MG63 (cell line): ENCODE measurements around the gene SRGAP2C. TPM values are rescaled to one million over a fixed set of nuclear protein-coding genes. Genes with fewer than 3 reads are reported as not detected.
"Not testable (repeated sequence)": the region's sequence is repeated elsewhere in the genome, so short reads cannot be mapped to it uniquely, and the experiment has no call there.

Experiments used
- DNase-seq: peaks from one replicate; pipeline ENCODE4 v3.0.0-alpha.2; 2020
- H3K27me3 ChIP-seq: fragments of 250-450 bp; sonication (Bioruptor Pico); 2 replicates; pipeline ENCODE4 v1.5.1; 2020; ENCODE audit warnings: mild to moderate bottlenecking, moderate library complexity
- H3K36me3 ChIP-seq: fragments of 250-450 bp; sonication (Bioruptor Pico); 2 replicates; pipeline ENCODE4 v1.5.1; 2020; ENCODE audit warnings: mild to moderate bottlenecking, moderate library complexity
- H3K4me3 ChIP-seq: fragments of 250-450 bp; sonication (Bioruptor Pico); 2 replicates; pipeline ENCODE4 v1.5.1; 2020; ENCODE audit warnings: mild to moderate bottlenecking, moderate library complexity
- H3K9me3 ChIP-seq: fragments of 250-450 bp; sonication (Bioruptor Pico); 2 replicates; pipeline ENCODE4 v1.5.1; 2020; ENCODE audit warnings: mild to moderate bottlenecking, moderate library complexity
- total RNA-seq: library from RNA; depleted of rRNA; stranded (reverse); fragments of >200 nt; shearing (Covaris generic); gene quantifications from 2 replicates; pipeline ENCODE4 v1.2.3, GENCODE V29; 2014; ENCODE audit warnings: low replicate concordance

SRGAP2C gene
- total RNA-seq, 1 experiment from 2014 or later, result 9.7 TPM

DNA sequence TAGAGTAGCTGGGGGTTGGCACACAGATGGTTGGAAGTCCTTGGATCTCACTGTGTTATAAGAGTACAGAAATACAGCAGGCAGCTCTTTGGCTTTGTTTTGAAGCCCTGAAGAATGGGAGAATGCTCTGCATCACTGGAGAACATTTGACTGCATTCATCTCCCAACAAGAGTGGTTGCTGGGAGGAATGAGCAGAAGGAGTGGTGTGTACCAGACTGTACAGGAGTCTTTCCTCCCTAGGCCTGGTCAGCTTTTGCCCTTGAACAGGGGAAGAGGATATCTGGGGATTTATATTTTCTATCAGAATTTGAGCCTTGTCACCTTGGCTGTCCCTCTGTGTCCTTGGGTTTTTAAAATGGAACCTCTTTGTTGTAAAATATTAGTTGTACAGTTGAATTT, 69.8 kb downstream of the SRGAP2C start:
- H3K4me3 ChIP-seq, H3K9me3 ChIP-seq, H3K36me3 ChIP-seq, DNase-seq, H3K27me3 ChIP-seq: not testable (repeated sequence)

DNA sequence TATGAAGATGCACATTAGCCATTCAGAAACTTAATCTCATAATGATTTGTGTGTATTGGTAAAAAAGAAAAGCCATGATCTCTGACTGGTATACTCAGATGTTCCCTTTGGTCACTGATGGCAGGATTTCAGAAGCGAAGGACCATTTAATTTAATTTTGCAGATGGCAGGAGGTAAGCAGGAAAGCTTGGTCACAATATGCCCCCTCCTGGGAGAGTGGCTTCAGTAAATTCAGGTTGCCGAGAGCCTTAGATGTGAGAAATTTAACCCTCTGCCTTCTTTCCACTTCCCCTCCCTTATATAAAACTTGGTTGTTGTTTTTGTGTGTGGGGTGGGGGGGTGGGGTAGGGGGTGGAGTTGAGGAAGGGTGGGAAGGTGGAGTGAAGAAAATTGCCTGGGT, 72.9 kb downstream of the SRGAP2C start:
- not testable (repeated sequence) for H3K27me3 ChIP-seq, DNase-seq, H3K9me3 ChIP-seq, H3K36me3 ChIP-seq, H3K4me3 ChIP-seq

DNA sequence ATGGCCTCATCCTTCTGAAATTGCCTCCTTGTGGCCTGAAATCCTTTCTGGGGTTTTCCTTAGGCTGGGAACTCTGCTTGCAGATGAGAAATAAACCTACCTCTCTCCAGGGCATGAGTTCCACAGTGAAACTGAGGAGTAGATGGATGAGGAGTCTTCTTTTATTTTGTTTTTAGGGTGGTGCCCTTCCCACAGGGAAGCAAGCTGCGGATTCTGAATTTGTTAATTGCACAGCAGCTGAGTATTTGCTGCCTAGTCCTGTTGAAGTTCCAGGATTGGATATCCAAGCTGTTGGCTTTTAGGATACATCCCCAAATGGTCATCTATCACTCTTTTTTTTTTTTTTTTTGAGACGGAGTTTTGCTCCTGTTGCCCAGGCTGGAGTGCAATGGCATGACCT, 73.4 kb downstream of the SRGAP2C start:
- not testable (repeated sequence) for H3K36me3 ChIP-seq, H3K9me3 ChIP-seq, H3K4me3 ChIP-seq, H3K27me3 ChIP-seq, DNase-seq

DNA sequence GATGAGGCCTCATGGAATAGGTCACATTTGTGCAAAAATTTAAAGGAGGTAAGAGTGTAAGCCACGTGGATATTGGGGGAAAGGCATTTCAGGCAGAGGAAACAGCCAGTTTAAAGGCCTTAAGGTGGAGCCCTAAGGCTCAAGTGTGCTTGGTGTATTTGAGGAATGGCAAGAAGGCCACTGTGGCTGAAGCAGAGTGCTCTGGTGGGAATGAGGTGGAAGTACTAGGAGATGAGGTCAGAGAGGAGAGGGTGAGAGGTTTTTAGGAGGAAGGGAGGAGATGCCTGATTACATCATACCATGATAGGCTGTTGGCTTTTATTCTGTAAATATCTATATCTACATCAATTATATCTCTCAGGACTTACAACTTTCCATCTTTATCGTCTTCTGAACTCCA, 75.4 kb downstream of the SRGAP2C start:
- H3K27me3 ChIP-seq, DNase-seq, H3K9me3 ChIP-seq, H3K4me3 ChIP-seq, H3K36me3 ChIP-seq: not testable (repeated sequence)

DNA sequence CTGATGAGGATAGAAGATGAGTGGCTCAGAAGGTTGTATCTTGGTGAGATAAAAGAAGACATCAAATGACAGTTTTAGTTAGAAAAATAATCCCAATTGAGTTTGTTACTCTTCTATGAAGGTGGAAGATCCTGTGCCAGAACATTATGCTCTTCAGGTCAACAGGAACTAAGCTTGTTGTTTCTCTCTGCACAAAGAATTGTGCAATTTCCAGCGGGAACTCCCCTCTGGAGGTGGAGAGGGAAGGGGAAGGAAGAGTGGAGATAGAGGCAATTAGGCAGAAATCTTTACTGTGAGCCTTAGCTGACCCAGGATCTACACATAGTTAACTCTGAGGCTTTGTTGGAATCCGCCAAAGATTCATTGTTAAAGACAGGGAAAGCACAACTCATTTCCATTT, 77.4 kb downstream of the SRGAP2C start:
- not testable (repeated sequence) for H3K4me3 ChIP-seq, H3K27me3 ChIP-seq, H3K36me3 ChIP-seq, H3K9me3 ChIP-seq, DNase-seq

DNA sequence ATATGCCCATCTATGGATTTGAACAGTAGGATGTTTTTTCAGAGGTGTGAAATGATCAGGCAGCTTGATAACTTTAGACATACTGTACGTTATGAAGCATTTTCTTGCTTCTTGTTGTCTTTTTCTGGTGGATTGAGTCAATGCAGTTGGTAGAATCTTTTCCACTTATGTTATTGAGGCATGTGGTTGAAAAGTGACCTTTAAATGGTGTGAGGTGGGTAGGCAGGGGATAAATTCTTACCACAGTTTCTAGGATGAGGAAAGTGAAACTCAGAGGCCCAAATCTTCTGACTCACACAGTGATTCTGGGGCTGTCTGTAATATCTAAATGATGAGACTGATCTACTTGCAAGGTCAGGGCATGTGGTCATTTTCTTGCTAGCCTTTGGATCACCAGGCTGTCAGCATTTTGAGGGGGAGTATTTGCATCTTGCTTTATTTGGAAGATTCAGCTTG, 79.0 kb downstream of the SRGAP2C start:
- not testable (repeated sequence) for H3K36me3 ChIP-seq, H3K9me3 ChIP-seq, H3K4me3 ChIP-seq, H3K27me3 ChIP-seq
- DNase-seq, result peak; percentile 10

DNA sequence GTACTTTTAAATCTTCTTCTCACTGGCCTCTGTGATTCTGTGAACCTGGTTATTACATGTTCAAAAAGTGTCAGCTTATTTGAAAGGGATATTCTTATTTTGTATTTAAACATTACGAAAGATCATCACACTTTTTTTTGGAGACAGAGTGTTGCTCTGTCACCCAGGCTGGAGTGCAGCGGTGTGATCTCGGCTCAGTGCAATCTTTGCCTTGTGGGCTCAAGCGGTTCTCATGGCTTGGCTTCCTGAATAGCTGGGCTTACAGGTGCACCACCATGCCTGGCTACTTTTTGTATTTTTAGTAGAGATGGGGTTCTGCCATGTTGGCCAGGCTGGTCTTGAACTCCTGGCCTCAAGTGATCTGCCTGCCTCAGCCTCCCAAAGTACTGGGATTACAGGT, 82.3 kb downstream of the SRGAP2C start:
- not testable (repeated sequence) for DNase-seq, H3K9me3 ChIP-seq, H3K27me3 ChIP-seq, H3K4me3 ChIP-seq, H3K36me3 ChIP-seq

DNA sequence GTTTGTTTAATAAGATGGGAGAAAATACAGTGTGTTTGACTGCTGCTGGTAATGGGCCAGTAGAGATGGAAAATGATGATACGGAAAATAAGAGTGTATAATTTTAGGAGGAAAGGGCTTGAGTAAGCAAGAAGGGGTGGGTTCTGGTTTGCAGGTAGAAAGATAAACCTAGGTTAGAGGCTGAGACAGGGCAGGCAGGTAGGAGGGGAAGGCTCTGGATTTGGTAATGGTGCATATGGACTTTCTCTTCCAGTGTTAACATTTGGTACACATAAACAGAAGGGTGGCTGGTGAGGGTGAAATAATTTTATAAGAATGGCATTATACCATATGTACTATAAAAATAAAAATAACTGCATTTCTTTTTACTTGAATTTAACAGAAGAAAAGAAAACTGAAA, 84.5 kb downstream of the SRGAP2C start:
- not testable (repeated sequence) for H3K36me3 ChIP-seq, DNase-seq, H3K4me3 ChIP-seq, H3K9me3 ChIP-seq, H3K27me3 ChIP-seq

DNA sequence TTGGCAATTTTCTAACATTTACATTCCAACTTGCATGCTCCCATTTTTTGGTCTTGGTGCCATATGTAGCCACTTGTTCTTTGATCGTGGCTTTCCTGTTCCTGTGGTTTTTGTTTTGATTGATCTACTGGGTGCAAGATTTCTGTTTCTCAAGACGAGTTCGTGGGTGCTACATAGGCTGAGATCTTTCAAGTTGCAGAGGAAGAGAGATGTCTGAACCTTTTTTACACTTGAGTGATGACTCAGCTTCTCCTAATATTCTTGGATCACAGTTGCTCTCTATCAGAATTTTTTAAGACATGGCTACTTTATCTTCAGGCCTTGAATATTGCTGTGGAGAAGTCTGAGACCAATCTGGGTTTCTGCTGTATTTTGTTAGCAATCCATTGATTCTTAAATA, 85.2 kb downstream of the SRGAP2C start:
- H3K4me3 ChIP-seq, H3K9me3 ChIP-seq, DNase-seq, H3K36me3 ChIP-seq, H3K27me3 ChIP-seq: not testable (repeated sequence)

DNA sequence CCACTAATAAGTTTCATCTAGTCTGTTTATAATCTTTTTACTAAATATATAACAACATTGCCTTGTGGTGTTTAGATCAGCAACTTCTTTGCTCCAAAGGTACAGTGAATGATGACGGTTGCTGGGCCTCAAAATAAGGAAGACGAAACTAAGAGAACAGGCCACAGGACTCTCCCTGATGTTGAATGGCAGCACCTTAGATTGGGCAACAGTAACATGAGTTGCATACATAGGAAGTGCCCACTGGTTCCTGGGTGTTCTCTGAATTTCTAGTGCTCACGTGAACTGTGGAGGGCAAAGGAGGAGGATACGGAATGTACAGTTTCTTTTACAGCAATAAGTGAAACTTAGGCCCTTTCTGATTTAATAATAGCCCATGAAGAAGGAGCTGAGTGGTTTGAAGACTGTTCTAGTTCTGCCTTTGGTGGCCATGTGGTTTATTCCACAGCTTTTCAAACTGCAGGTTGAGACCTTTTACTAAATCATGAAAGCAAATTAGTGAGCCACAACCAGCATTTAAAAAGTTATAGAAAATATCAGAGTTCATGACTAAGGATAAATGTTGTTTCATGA, 86.5 kb downstream of the SRGAP2C start:
- H3K9me3 ChIP-seq, DNase-seq, H3K4me3 ChIP-seq, H3K27me3 ChIP-seq, H3K36me3 ChIP-seq: not testable (repeated sequence)

DNA sequence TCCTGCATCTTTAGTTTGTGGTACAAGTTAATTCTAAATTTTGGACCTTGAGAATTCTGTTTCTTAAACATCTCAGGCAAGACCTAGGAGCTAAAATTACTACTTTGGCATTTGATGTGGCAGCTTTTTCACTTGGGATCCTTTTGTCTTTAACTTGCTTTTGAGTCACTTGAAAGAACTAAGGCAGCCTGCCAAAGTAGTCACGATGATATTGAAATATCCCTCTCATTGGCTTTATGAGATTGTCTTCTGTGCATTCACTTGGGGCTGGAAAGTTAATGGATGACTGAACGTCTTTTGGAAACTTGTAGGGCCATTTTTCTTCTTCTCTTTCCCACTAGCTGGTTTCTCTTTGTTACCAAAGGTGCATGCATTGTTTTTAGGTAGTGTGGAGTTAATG, 90.7 kb downstream of the SRGAP2C start:
- H3K9me3 ChIP-seq, H3K36me3 ChIP-seq, DNase-seq, H3K4me3 ChIP-seq, H3K27me3 ChIP-seq: not testable (repeated sequence)

DNA sequence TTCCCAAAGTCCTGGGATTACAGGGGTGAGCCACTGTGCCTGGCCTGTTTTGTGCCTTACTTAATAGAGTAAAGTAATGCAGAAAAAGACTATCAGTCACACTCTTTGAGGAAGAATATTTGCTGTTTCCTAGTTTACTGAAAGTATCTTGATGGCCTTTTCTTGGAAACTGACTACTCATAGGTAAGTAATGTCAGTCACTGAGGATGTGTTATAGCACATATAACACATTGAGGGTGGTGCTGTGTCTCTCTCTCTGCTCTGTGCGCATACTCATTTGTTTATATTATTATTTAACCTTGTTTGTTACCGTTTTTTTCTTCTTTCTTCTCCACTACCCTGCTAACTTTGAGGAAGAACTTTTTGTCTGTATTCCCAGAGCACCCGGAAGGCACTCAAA, 93.4 kb downstream of the SRGAP2C start:
- not testable (repeated sequence) for H3K4me3 ChIP-seq, H3K27me3 ChIP-seq

DNA sequence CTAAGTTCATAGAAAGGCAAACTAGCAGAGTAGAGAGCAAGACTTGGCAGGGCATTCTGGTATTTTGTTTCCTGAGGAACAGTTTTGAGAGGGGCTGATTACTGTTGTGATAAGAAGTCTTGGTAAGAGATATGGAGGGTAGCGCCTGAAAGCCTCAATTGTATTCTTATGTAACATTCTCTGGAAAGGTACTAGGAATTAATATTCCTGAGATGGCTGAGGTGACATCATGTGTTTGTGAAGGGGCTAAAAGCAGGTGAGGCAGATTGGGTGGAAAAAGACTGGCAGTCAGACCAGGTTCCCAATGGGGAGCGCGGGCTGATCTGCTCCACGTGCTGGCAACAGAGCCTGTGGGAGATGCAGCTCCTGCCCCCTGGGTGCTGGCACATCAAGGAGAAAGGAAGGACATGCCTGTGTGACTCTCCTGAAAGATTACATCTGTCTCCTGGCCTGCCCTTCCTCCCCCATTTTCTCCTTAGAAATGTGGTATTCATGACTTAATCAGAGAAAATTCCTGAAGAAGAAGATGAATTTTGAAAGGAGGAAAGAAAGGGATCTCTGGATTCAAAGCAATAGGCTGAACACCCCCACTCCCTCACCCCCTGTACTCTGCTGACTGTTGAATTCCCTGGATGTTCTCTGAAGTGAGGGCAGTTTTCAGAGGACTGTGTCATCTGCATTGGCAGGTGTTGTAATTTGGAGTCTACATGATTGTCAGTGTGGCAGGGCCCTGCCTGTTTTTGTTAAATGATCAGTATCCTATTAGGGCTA, 94.2 kb downstream of the SRGAP2C start:
- H3K9me3 ChIP-seq, H3K27me3 ChIP-seq, H3K36me3 ChIP-seq, H3K4me3 ChIP-seq, DNase-seq: not testable (repeated sequence)

More for the DNA sequence above, 93.4 kb downstream of the SRGAP2C start:
- H3K36me3 ChIP-seq, DNase-seq, H3K9me3 ChIP-seq: not testable (repeated sequence)

DNA sequence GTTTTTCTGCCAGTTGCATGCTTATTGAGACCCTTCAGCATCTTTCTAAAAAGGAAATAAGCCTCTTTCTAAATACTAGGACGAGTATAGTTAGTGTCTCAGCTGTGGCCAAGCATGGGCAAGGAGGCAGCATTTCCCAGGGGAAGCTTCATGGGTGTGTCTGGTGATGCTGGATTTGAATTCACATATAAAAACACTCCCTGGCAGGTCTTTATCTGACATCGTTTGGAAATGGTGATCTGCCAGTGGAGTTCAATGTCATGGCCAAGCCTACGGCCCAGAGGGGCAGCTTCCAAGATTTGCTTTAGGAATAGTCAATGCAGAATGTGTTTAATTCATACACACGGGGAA, 94.7 kb downstream of the SRGAP2C start:
- not testable (repeated sequence) for H3K27me3 ChIP-seq, H3K4me3 ChIP-seq, H3K9me3 ChIP-seq, DNase-seq, H3K36me3 ChIP-seq

DNA sequence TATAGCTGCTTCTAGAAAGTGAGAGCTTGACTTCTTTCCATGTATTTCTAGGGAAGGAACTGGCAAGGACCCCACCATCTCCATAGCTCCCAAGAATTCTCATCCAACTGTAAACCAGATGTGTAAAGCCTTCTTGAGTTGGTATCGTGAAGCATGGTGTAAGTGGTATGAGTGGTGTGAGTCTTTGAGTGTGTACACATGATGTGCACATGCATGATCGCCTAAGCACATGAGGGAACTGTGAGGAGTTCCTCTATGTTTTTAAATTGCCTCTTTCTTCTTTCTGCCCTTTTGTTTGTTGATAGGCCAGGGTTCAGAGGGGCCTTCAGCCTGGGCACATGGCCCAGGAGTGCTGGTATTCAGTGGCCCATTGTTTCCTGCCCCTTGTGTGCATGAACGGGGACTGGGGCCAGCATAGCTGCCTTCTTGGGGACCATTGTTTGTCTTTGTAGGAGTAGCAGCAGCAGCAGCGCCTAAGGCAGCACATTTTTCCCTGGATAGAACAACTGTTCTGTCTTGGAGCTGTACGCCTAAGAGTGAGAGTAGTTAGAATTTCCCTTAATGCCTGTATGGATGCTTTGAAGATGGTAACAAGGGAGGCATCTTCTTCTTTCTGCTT, 96.0 kb downstream of the SRGAP2C start:
- H3K36me3 ChIP-seq, H3K4me3 ChIP-seq, H3K9me3 ChIP-seq, DNase-seq, H3K27me3 ChIP-seq: not testable (repeated sequence)

DNA sequence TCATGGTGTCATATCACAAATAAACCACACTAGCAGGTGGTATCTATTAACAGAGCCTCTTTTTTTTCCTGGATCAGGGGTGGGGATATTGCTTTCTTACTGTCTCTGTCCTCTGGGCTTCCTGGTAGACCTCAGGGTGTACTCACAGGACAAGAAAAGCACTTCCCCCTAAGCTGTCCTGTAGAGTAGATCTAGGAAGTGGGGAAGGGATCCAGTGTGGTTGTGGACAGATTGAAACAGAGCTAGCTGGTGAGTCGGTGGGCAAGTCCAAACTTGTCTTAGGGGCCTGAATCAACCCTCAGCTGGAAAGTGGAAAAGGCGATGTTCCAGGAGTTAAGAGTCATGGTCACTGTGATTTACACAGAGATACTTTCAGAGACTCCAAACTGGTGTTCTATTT, 96.7 kb downstream of the SRGAP2C start:
- not testable (repeated sequence) for H3K36me3 ChIP-seq, H3K4me3 ChIP-seq, DNase-seq, H3K9me3 ChIP-seq, H3K27me3 ChIP-seq

DNA sequence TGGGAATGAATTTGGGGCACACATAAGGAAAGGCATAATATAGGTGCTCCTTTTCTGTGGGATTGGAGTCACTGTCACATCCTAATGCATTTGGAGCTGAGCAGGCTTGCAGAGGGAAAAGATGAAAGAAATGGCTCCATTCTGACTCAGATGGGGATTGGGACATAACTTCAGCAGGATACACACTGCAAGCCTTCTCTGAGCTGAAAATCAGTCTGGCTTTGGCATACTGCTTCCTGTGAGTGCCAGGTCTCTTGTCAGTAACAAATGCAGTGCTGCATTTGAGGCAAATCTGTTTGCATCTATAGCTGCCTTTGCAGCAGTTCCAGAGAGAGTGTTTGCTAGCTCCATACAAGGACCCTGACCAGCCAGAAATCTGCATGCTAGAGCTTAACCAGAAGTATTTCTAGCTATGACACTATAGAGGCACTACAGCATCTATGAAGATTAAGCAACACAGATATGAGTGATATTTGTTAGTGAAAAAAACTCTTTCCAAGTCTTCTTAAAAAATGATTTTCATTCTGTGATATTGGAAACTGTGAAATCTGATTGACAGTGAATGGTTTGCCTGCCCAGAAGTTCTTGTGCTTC, 98.9 kb downstream of the SRGAP2C start:
- DNase-seq, result peak; percentile 26
- not testable (repeated sequence) for H3K4me3 ChIP-seq, H3K27me3 ChIP-seq, H3K36me3 ChIP-seq, H3K9me3 ChIP-seq

DNA sequence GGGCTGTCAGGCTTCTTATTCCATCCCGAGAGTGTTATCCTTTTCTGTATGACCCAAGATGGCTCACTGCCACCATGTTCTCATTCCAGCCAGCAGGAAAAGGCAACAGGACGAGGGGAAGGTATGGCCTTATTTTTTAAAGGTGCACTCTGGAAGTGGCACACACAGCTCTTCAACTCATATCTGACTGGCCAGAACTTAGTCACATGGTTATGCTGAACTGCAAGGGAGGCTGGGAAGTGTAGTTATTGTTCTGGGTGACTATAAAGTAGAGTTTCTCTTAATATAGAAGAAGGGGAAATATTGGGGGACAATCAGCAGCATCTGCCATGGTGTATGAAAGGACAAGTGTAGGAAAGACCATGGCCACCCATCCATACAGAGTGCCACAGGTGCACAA, 107.8 kb downstream of the SRGAP2C start:
- DNase-seq, H3K36me3 ChIP-seq, H3K4me3 ChIP-seq, H3K9me3 ChIP-seq, H3K27me3 ChIP-seq: not testable (repeated sequence)
